Gastrocnemius medialis (tissue), 4 donors: ENCODE results near the gene HNRNPK. TPM values are rescaled to one million over a fixed set of nuclear protein-coding genes. Genes with fewer than 3 reads are reported as not detected.

Source experiments
- ATAC-seq, 2 donors: fragments of 150-250 bp; one replicate each; pipeline ENCODE4 v1.9.1; 2016
- DNase-seq, 2 donors: peaks; one replicate each; pipeline ENCODE4 v3.0.0-alpha.2; 2019
- H3K27ac ChIP-seq, 4 donors: fragments of 200-600 bp; sonication (generic); 1 replicate in 1 of 4; 2 replicates in 3 of 4; pipeline ENCODE4 v1.5.1; 2016 to 2018; ENCODE audit warnings: mild to moderate bottlenecking in 2 of 4, moderate library complexity in 1 of 4
- H3K27me3 ChIP-seq, 3 donors: fragments of 200-600 bp; sonication (generic) in 2 of 3; 1 replicate in 1 of 3; 2 replicates in 2 of 3; pipeline versions ENCODE4 v1.5.1 to v1.6.0; 2016 to 2019; ENCODE audit warnings: mild to moderate bottlenecking in 1 of 3, moderate library complexity in 1 of 3
- H3K36me3 ChIP-seq, 2 donors: fragments of 200-600 bp; sonication (generic) in 1 of 2; one replicate each; pipeline ENCODE4 v1.5.1; 2017 to 2018
- H3K4me1 ChIP-seq, 2 donors: fragments of 200-600 bp; sonication (generic) in 1 of 2; one replicate each; pipeline ENCODE4 v1.5.1; 2016 to 2017; ENCODE audit warnings: mild to moderate bottlenecking in 2 of 2
- H3K4me3 ChIP-seq, 4 donors: fragments of 200-600 bp; sonication (generic) in 3 of 4; 1 replicate in 1 of 4; 2 replicates in 3 of 4; pipeline ENCODE4 v1.5.1; 2016 to 2019; ENCODE audit warnings: mild to moderate bottlenecking in 2 of 4
- H3K9me3 ChIP-seq, 3 donors: fragments of 200-600 bp; sonication (generic) in 2 of 3; 1 replicate in 1 of 3; 2 replicates in 2 of 3; pipeline ENCODE4 v1.5.1; 2016 to 2019
- CTCF ChIP-seq, 5 experiments: fragments of 450-650 bp in 3 of 5; fragments of 200-600 bp in 2 of 5; sonication (generic) in 2 of 5; IDR thresholded peaks in 4 of 5; conservative IDR thresholded peaks in 1 of 5; 1 replicate in 4 of 5; 2 replicates in 1 of 5; pipeline ENCODE4 v1.5.1; 2016 to 2019; ENCODE audit warnings: antibody characterized with exemption in 5 of 5, mild to moderate bottlenecking in 3 of 5, moderate library complexity in 3 of 5
- POLR2A ChIP-seq, 2 donors: fragments of 450-650 bp; IDR thresholded peaks; one replicate each; pipeline ENCODE4 v1.6.1; 2017; ENCODE audit warnings: antibody characterized with exemption in 2 of 2, mild to moderate bottlenecking in 2 of 2, moderate library complexity in 2 of 2
- in situ Hi-C, 4 donors: fragments of 200-750 bp; cut with MboI; loops; one replicate each; pipeline versions ENCODE4 v1.15.0 to v1.8.0; 2017; ENCODE audit warnings: low sequenced_read_pairs in 4 of 4
- intact Hi-C: fragments of 100-400 bp; cut with DNase I; formaldehyde crosslinking; loops from one replicate; pipeline ENCODE4 v1.15.1; 2023; ENCODE audit warnings: low total_unique reads
- total RNA-seq, 4 donors: library from RNA; depleted of rRNA; stranded (reverse); fragments of >200 nt; gene quantifications; one replicate each; pipeline versions ENCODE4 v1.1.0 to v1.2.3, GENCODE V29; 2016

The HNRNPK gene
- total RNA-seq, 4 donors from 2014 or later: 313 to 390 (median 349) TPM

- intact Hi-C loops: no loop called here
- in situ Hi-C loops: no loop called here
- no peak for DNase-seq
These were observed 12.9 kb downstream of the HNRNPK start for GRCh38 chr9:83967073-83967472.

GRCh38 chr9:83966209-83966582 lies 13.8 kb downstream of the HNRNPK start:
- intact Hi-C loops (no loop called here), in situ Hi-C loops (no loop called here)
- Histone ChIP-seq H3K27ac (no peak overlapping the region), H3K27me3 (no peaks in the 10 kb centered on the region), H3K4me1 (peaks cover 0 to 4% of the 10 kb centered on the region in 2 donors), H3K36me3 (peaks cover 0 to 51% of the 10 kb centered on the region in 2 donors), H3K9me3 (no peaks in the 10 kb centered on the region), H3K4me3 (no peak overlapping the region)
- ATAC-seq (no peak), DNase-seq (no peak)
- TF ChIP-seq POLR2A (IDR thresholded peaks at IDR 0.05): no peak

More at GRCh38 chr9:83967073-83967472, 12.9 kb downstream of the HNRNPK start:
- Histone ChIP-seq H3K4me1 (peaks cover 0 to 4% of the 10 kb centered on the region in 2 donors), H3K9me3 (no peaks in the 10 kb centered on the region), H3K27ac (no peak overlapping the region), H3K36me3 (peaks cover 0 to 60% of the 10 kb centered on the region in 2 donors), H3K4me3 (no peak overlapping the region), H3K27me3 (no peaks in the 10 kb centered on the region)
- TF ChIP-seq CTCF (IDR thresholded peaks at IDR 0.05 in 4 of 5, conservative IDR thresholded peaks at IDR 0.05 in 1 of 5): no peak
- no peak for TF ChIP-seq POLR2A (IDR thresholded peaks at IDR 0.05)
- no peak for ATAC-seq

- no peaks in the 10 kb centered on the region for H3K27me3 ChIP-seq
- intact Hi-C loops: no loop called here
- in situ Hi-C loops: no loop called here
- no peak overlapping the region for H3K4me3 ChIP-seq
- H3K36me3 ChIP-seq: peaks cover 0 to 45% of the 10 kb centered on the region in 2 donors
- TF ChIP-seq CTCF (IDR thresholded peaks at IDR 0.05 in 4 of 5, conservative IDR thresholded peaks at IDR 0.05 in 1 of 5) (no peak), POLR2A (IDR thresholded peaks at IDR 0.05) (no peak)
- peak overlapping the region in 2 of 4 donors; percentile 5 to 12 for H3K27ac ChIP-seq
- H3K9me3 ChIP-seq: no peaks in the 10 kb centered on the region
- ATAC-seq (peak; percentile 20 to 42), DNase-seq (no peak)
- peaks cover 0 to 4% of the 10 kb centered on the region in 2 donors for H3K4me1 ChIP-seq
These were observed 14.4 kb downstream of the HNRNPK start for GRCh38 chr9:83965350-83966208.

GRCh38 chr9:83964973-83965349 lies 15.1 kb downstream of the HNRNPK start:
- in situ Hi-C loops: no loop called here
- H3K27me3 ChIP-seq: no peaks in the 10 kb centered on the region
- H3K27ac ChIP-seq: peak overlapping the region in 1 of 4 donors; percentile 5
- ATAC-seq: no peak
- peaks cover 0 to 39% of the 10 kb centered on the region in 2 donors for H3K36me3 ChIP-seq
- TF ChIP-seq CTCF (IDR thresholded peaks at IDR 0.05 in 4 of 5, conservative IDR thresholded peaks at IDR 0.05 in 1 of 5) (no peak), POLR2A (IDR thresholded peaks at IDR 0.05) (no peak)
- H3K9me3 ChIP-seq: no peaks in the 10 kb centered on the region
- no peak for DNase-seq
- H3K4me1 ChIP-seq: peaks cover 0 to 4% of the 10 kb centered on the region in 2 donors
- no peak overlapping the region for H3K4me3 ChIP-seq
- intact Hi-C loops: no loop called here

- ATAC-seq (no peak), DNase-seq (no peak)
- peaks cover 0 to 12% of the 10 kb centered on the region in 2 donors for H3K36me3 ChIP-seq
- H3K27ac ChIP-seq: no peak overlapping the region
- in situ Hi-C loops (no loop called here), intact Hi-C loops (no loop called here)
- no peak overlapping the region for H3K4me3 ChIP-seq
- peaks cover 2 to 4% of the 10 kb centered on the region in 2 donors for H3K4me1 ChIP-seq
- TF ChIP-seq CTCF (IDR thresholded peaks at IDR 0.05 in 4 of 5, conservative IDR thresholded peaks at IDR 0.05 in 1 of 5) (no peak), POLR2A (IDR thresholded peaks at IDR 0.05) (no peak)
- H3K27me3 ChIP-seq: no peaks in the 10 kb centered on the region
- H3K9me3 ChIP-seq: no peaks in the 10 kb centered on the region
These were observed 17.9 kb downstream of the HNRNPK start for GRCh38 chr9:83962165-83962564.
